Astrocyte (in vitro differentiated cells and primary cell): ENCODE measurements around the gene UNC5C. TPM values are rescaled to one million over a fixed set of nuclear protein-coding genes. Genes with fewer than 3 reads are reported as not detected.
A peak's percentile ranks its signal among the peaks of the same experiment; 100 is the strongest.

ENCODE experiments used
- DNase-seq: peaks from one replicate; pipeline ENCODE4 v3.0.0-alpha.2; 2010; ENCODE audit warnings: low read depth
- FAIRE-seq: peaks from 2 replicates; lab custom pipeline; 2011; peaks lifted over from hg19 to GRCh38; lab: Jason Lieb, UNC
- H2AFZ ChIP-seq: 2 replicates; pipeline ENCODE4 v1.6.0; 2012; ENCODE audit warnings: low read depth, low read length, inconsistent platforms
- H3K27ac ChIP-seq: 2 replicates; pipeline ENCODE4 v1.5.1; 2011; ENCODE audit warnings: low read depth, low read length, inconsistent platforms
- H3K27me3 ChIP-seq: 2 replicates; pipeline ENCODE4 v1.6.0; 2011; ENCODE audit warnings: low read length, inconsistent platforms; ENCODE audit not compliant: insufficient read depth
- H3K36me3 ChIP-seq: 2 replicates; pipeline ENCODE4 v1.5.1; 2011; ENCODE audit warnings: low read length, inconsistent platforms; ENCODE audit not compliant: insufficient read depth
- H3K4me1 ChIP-seq: 2 replicates; pipeline ENCODE4 v1.5.1; 2011; ENCODE audit warnings: low read length, inconsistent platforms; ENCODE audit not compliant: insufficient read depth
- H3K4me2 ChIP-seq: 2 replicates; pipeline ENCODE4 v1.6.0; 2012; ENCODE audit warnings: low read length, inconsistent platforms
- H3K4me3 ChIP-seq: 2 replicates; pipeline ENCODE4 v1.5.1; 2011; ENCODE audit warnings: low read depth, mild to moderate bottlenecking, low read length, inconsistent platforms; ENCODE audit not compliant: insufficient read depth
- H3K79me2 ChIP-seq: 2 replicates; pipeline ENCODE4 v1.6.0; 2012; ENCODE audit warnings: mild to moderate bottlenecking, low read length, inconsistent platforms; ENCODE audit not compliant: insufficient read depth
- H3K9ac ChIP-seq: 2 replicates; pipeline ENCODE4 v1.6.0; 2012; ENCODE audit warnings: mild to moderate bottlenecking, low read length, inconsistent platforms
- H3K9me3 ChIP-seq: 2 replicates; pipeline ENCODE4 v1.5.1; 2012; ENCODE audit warnings: low read depth, mild to moderate bottlenecking, low read length, inconsistent platforms; ENCODE audit not compliant: insufficient read depth
- H4K20me1 ChIP-seq: 2 replicates; pipeline ENCODE4 v1.6.0; 2012; ENCODE audit warnings: low read length, inconsistent platforms; ENCODE audit not compliant: insufficient read depth
- H3K27ac Mint-ChIP-seq: one replicate; pipeline ENCODE4 v1.8.0; 2021; ENCODE audit warnings: mild to moderate bottlenecking, mixed read lengths; ENCODE audit not compliant: unreplicated experiment
- H3K27me3 Mint-ChIP-seq: one replicate; pipeline ENCODE4 v1.8.0; 2021; ENCODE audit warnings: low read depth, mixed read lengths; ENCODE audit not compliant: unreplicated experiment
- H3K36me3 Mint-ChIP-seq: one replicate; pipeline ENCODE4 v1.8.0; 2021; ENCODE audit warnings: low read depth, mixed read lengths; ENCODE audit not compliant: unreplicated experiment
- H3K4me1 Mint-ChIP-seq: one replicate; pipeline ENCODE4 v1.8.0; 2021; ENCODE audit warnings: low read depth, mixed read lengths; ENCODE audit not compliant: unreplicated experiment
- H3K4me3 Mint-ChIP-seq: one replicate; pipeline ENCODE4 v1.8.0; 2021; ENCODE audit warnings: mild to moderate bottlenecking, moderate library complexity, mixed read lengths; ENCODE audit not compliant: unreplicated experiment
- H3K9me3 Mint-ChIP-seq: one replicate; pipeline ENCODE4 v1.8.0; 2021; ENCODE audit warnings: mild to moderate bottlenecking, mixed read lengths; ENCODE audit not compliant: unreplicated experiment
- EZH2 ChIP-seq: IDR thresholded peaks from 2 replicates; pipeline ENCODE4 v1.6.1; 2012; ENCODE audit warnings: mild to moderate bottlenecking, low read length, inconsistent platforms; ENCODE audit not compliant: insufficient read depth
- total RNA-seq: library from RNA; stranded (reverse); gene quantifications from 2 replicates; pipeline ENCODE4 v1.2.1, GENCODE V29; 2021
- TF ChIP-seq, protein P1 (sequence below): IDR thresholded peaks from 2 replicates; pipeline ENCODE4 v1.5.1; 2011; ENCODE audit warnings: low read depth, mild to moderate bottlenecking, inconsistent platforms, low read length, moderate library complexity; ENCODE audit not compliant: insufficient read depth

The UNC5C gene
- total RNA-seq, 1 donor from 2014 or later: 3.1 TPM

GRCh38 chr4:95505151-95505550 is 43.6 kb downstream of the UNC5C start:
- Histone ChIP-seq H4K20me1 (no peaks in the 10 kb centered on the region), H3K36me3 (no peaks in the 10 kb centered on the region), H3K4me2 (peak overlapping the region; percentile 44), H3K9me3 (no peaks in the 10 kb centered on the region), H3K27me3 (no peaks in the 10 kb centered on the region), H3K27ac (peak overlapping the region; percentile 64), H3K4me1 (peaks cover 27% of the 10 kb centered on the region), H3K9ac (no peak overlapping the region), H3K79me2 (no peaks in the 10 kb centered on the region), H2AFZ (no peak overlapping the region), H3K4me3 (no peak overlapping the region)
- TF ChIP-seq, protein P1, sequence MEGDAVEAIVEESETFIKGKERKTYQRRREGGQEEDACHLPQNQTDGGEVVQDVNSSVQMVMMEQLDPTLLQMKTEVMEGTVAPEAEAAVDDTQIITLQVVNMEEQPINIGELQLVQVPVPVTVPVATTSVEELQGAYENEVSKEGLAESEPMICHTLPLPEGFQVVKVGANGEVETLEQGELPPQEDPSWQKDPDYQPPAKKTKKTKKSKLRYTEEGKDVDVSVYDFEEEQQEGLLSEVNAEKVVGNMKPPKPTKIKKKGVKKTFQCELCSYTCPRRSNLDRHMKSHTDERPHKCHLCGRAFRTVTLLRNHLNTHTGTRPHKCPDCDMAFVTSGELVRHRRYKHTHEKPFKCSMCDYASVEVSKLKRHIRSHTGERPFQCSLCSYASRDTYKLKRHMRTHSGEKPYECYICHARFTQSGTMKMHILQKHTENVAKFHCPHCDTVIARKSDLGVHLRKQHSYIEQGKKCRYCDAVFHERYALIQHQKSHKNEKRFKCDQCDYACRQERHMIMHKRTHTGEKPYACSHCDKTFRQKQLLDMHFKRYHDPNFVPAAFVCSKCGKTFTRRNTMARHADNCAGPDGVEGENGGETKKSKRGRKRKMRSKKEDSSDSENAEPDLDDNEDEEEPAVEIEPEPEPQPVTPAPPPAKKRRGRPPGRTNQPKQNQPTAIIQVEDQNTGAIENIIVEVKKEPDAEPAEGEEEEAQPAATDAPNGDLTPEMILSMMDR: no peak
- no peak for TF ChIP-seq EZH2
- no peak overlapping the region for H3K4me3 Mint-ChIP-seq
- FAIRE-seq: peak; percentile 47
- peak; percentile 90 for DNase-seq
- no peaks in the 10 kb centered on the region for H3K9me3 Mint-ChIP-seq
- peak overlapping the region; percentile 51 for H3K27ac Mint-ChIP-seq
- H3K4me1 Mint-ChIP-seq: peaks cover 36% of the 10 kb centered on the region
- no peaks in the 10 kb centered on the region for H3K36me3 Mint-ChIP-seq
- no peaks in the 10 kb centered on the region for H3K27me3 Mint-ChIP-seq

DNA sequence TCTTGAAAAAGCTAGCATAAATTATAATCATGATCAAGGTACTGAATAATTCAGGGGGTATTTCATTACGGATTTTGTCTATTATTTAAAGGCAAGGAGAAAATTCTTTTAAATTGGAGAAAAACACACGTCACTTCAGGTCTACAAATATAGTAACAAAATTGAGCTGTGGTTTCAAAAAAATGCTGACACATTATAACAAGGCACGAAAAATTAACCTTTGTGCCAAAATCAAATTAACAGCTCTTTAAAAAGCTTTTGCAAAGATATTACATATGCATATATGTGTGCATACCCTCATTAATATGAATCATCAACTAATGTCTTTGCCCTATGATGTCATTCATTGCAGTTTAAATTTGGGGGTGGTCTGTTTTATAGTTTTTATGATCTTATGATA is 44.3 kb downstream of the UNC5C start:
- no peak overlapping the region for H3K4me2 ChIP-seq
- DNase-seq: no peak
- TF ChIP-seq, protein P1: no peak
- TF ChIP-seq EZH2: no peak
- no peak overlapping the region for H3K4me3 ChIP-seq
- Mint-ChIP-seq H3K27ac (no peak overlapping the region), H3K9me3 (no peaks in the 10 kb centered on the region), H3K36me3 (no peaks in the 10 kb centered on the region), H3K27me3 (no peaks in the 10 kb centered on the region), H3K4me1 (peaks cover 36% of the 10 kb centered on the region), H3K4me3 (no peak overlapping the region)
- no peaks in the 10 kb centered on the region for H3K36me3 ChIP-seq
- H2AFZ ChIP-seq: no peak overlapping the region
- peaks cover 27% of the 10 kb centered on the region for H3K4me1 ChIP-seq
- no peaks in the 10 kb centered on the region for H3K79me2 ChIP-seq
- no peak for FAIRE-seq
- H3K27ac ChIP-seq: no peak overlapping the region
- H3K27me3 ChIP-seq: no peaks in the 10 kb centered on the region
- H3K9me3 ChIP-seq: no peaks in the 10 kb centered on the region
- H4K20me1 ChIP-seq: no peaks in the 10 kb centered on the region
- H3K9ac ChIP-seq: no peak overlapping the region

DNA sequence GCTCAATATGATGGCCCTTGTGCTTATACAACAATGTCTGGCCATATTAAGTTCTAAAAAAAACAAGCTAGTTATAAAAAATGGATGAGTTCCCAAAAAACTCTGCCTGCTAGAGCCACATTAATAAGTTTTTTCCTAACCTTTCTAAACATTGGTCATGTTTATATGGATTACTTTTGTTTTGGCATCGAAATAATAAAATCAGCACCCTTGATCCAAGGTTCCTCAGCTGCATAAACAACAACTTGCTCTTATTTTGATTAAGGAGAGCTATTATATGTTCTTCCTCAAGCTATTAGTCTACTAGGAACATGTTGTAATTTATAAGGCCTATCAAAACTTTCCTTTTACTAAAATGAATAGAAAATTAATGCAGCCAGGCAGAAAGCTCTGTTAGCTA is 48.4 kb downstream of the UNC5C start:
- H4K20me1 ChIP-seq: no peaks in the 10 kb centered on the region
- H3K9ac ChIP-seq: no peak overlapping the region
- DNase-seq (no peak), FAIRE-seq (no peak)
- H3K36me3 Mint-ChIP-seq: no peaks in the 10 kb centered on the region
- no peaks in the 10 kb centered on the region for H3K79me2 ChIP-seq
- peaks cover 9% of the 10 kb centered on the region for H3K4me1 ChIP-seq
- H3K4me3 Mint-ChIP-seq: no peak overlapping the region
- peaks cover 12% of the 10 kb centered on the region for H3K4me1 Mint-ChIP-seq
- TF ChIP-seq, protein P1: no peak
- TF ChIP-seq EZH2: no peak
- H3K4me2 ChIP-seq: no peak overlapping the region
- no peak overlapping the region for H2AFZ ChIP-seq
- H3K27ac ChIP-seq: no peak overlapping the region
- H3K27ac Mint-ChIP-seq: no peak overlapping the region
- no peak overlapping the region for H3K4me3 ChIP-seq
- no peaks in the 10 kb centered on the region for H3K9me3 Mint-ChIP-seq
- H3K27me3 ChIP-seq: no peaks in the 10 kb centered on the region
- H3K27me3 Mint-ChIP-seq: no peaks in the 10 kb centered on the region
- H3K9me3 ChIP-seq: no peaks in the 10 kb centered on the region
- H3K36me3 ChIP-seq: no peaks in the 10 kb centered on the region
